ENCODE results near the gene SUN3.

GRCh38 chr7:47952224-47952623 is 76.7 kb downstream of the SUN3 start:
- TF ChIP-seq, protein P1, sequence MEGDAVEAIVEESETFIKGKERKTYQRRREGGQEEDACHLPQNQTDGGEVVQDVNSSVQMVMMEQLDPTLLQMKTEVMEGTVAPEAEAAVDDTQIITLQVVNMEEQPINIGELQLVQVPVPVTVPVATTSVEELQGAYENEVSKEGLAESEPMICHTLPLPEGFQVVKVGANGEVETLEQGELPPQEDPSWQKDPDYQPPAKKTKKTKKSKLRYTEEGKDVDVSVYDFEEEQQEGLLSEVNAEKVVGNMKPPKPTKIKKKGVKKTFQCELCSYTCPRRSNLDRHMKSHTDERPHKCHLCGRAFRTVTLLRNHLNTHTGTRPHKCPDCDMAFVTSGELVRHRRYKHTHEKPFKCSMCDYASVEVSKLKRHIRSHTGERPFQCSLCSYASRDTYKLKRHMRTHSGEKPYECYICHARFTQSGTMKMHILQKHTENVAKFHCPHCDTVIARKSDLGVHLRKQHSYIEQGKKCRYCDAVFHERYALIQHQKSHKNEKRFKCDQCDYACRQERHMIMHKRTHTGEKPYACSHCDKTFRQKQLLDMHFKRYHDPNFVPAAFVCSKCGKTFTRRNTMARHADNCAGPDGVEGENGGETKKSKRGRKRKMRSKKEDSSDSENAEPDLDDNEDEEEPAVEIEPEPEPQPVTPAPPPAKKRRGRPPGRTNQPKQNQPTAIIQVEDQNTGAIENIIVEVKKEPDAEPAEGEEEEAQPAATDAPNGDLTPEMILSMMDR (IDR thresholded peaks at IDR 0.05) = no peak
- TF ChIP-seq POLR2A (IDR thresholded peaks at IDR 0.05) = no peak

Data from tibial nerve (tissue), 3 donors.